Activated naive CD4-positive, alpha-beta T cell (primary cell): ENCODE data around the gene MCF2L2.
"Not testable (repeated sequence)": the region's sequence is repeated elsewhere in the genome, so short reads cannot be mapped to it uniquely, and the experiment has no call there.

Experiments
- DNase-seq, 4 experiments: peaks; one replicate each; lab custom pipeline; 2025; lab: John Stamatoyannopoulos, UW

MCF2L2 gene

GRCh38 chr3:183167975-183168374 lies 260.4 kb downstream of the MCF2L2 start:
- not testable (repeated sequence) for DNase-seq

- DNase-seq = no peak
Observed at GRCh38 chr3:183163563-183163962, 264.9 kb downstream of the MCF2L2 start.

GRCh38 chr3:183161552-183162336 lies 266.7 kb downstream of the MCF2L2 start:
- DNase-seq = no peak

GRCh38 chr3:183160616-183161015 lies 267.8 kb downstream of the MCF2L2 start:
- no peak for DNase-seq

GRCh38 chr3:183159333-183159732 lies 269.1 kb downstream of the MCF2L2 start:
- DNase-seq = no peak

- DNase-seq = no peak
Observed at GRCh38 chr3:183158551-183159006, 269.8 kb downstream of the MCF2L2 start.

GRCh38 chr3:183158113-183158512 lies 270.3 kb downstream of the MCF2L2 start:
- DNase-seq = no peak

- no peak for DNase-seq
Observed at GRCh38 chr3:183156266-183156665, 272.2 kb downstream of the MCF2L2 start.

GRCh38 chr3:183155499-183155898 lies 272.9 kb downstream of the MCF2L2 start:
- DNase-seq = no peak

- DNase-seq = no peak
Observed at GRCh38 chr3:183153210-183153950, 275.0 kb downstream of the MCF2L2 start.

GRCh38 chr3:183151821-183152351 lies 276.5 kb downstream of the MCF2L2 start:
- DNase-seq = no peak

GRCh38 chr3:183151086-183151485 lies 277.3 kb downstream of the MCF2L2 start:
- no peak for DNase-seq

- no peak for DNase-seq
Observed at GRCh38 chr3:183149915-183150750, 278.3 kb downstream of the MCF2L2 start.

GRCh38 chr3:183148056-183148455 lies 280.4 kb downstream of the MCF2L2 start:
- DNase-seq = no peak

- no peak for DNase-seq
Observed at GRCh38 chr3:183144363-183144762, 284.1 kb downstream of the MCF2L2 start.

GRCh38 chr3:183142199-183142598 lies 286.2 kb downstream of the MCF2L2 start:
- no peak for DNase-seq

GRCh38 chr3:183134844-183135243 lies 293.6 kb downstream of the MCF2L2 start:
- no peak for DNase-seq

- no peak for DNase-seq
Observed at GRCh38 chr3:183132409-183132808, 296.0 kb downstream of the MCF2L2 start.

- no peak for DNase-seq
Observed at GRCh38 chr3:183131735-183132134, 296.7 kb downstream of the MCF2L2 start.

- no peak for DNase-seq
Observed at GRCh38 chr3:183131186-183131725, 297.2 kb downstream of the MCF2L2 start.

GRCh38 chr3:183129243-183129642 lies 299.2 kb downstream of the MCF2L2 start:
- no peak for DNase-seq

GRCh38 chr3:183128709-183129108 lies 299.7 kb downstream of the MCF2L2 start:
- no peak for DNase-seq
